Measurements from ENCODE around the gene CSMD2.

DNA sequence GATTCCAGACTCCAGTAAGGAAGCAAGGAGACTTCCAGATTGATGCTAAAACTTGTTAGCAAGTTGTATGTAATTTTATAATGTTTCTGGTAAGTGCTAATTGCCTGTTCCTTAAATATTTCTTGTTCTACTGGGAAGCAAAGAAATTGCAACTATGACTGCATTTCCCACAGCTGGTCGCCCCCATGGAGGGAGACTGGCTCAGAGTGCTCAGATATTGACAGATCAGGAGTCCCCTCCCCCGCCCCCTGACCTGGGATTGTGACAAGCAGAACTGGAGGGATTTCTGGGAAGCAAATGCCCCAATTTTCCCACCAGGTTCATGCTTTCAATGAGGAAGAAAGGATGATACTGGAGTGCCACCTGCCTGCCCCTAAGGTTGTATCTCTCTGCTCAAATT lies 383.4 kb downstream of the CSMD2 start:
- TF ChIP-seq SUZ12 (IDR thresholded peaks at IDR 0.05; ENCODE audit: extremely low read depth, insufficient read depth, insufficient read length) (no peak), ZNF274 (IDR thresholded peaks at IDR 0.05; ENCODE audit: low read depth, low read length) (no peak), YY1 (IDR thresholded peaks at IDR 0.05; ENCODE audit: insufficient read depth, insufficient read length) (no peak)

All from NT2/D1 (cell line).